ENCODE results near the gene COL6A3.
A peak's percentile ranks its signal among the peaks of the same experiment; 100 is the strongest.

The COL6A3 gene

GRCh38 chr2:237427769-237428506 lies 14.0 kb upstream of the COL6A3 start:
- TF ChIP-seq CTCF (IDR thresholded peaks at IDR 0.05): no peak
- DNase-seq (ENCODE audit: low spot score): no peak
- Histone ChIP-seq H3K27ac (no peak overlapping the region), H3K4me3 (no peak overlapping the region)

- TF ChIP-seq CTCF (IDR thresholded peaks at IDR 0.05): no peak
- no peak overlapping the region for H3K4me3 ChIP-seq
- no peak for DNase-seq (ENCODE audit: low spot score)
- no peak overlapping the region for H3K27ac ChIP-seq
Measured at GRCh38 chr2:237426517-237426916, 12.6 kb upstream of the COL6A3 start.

DNA sequence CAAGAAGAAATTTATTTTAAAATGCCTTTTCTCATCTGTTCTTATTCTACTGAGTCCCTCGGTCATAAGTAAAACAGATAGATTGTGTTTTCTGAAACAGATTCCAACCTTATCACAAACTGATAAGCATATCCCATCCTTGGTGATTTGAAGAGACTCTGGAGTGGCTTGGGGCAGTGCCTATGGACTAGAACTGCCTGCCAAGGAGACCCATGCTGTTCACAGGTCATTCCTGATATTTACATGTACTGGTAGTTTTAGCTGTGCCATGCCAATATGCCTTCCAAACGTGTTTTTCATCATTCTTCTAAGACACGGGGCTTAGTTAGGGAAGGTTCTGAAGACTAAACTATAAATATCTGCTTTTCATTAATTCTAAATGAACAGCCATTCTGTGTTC lies 11.4 kb upstream of the COL6A3 start:
- no peak overlapping the region for H3K27ac ChIP-seq
- H3K4me3 ChIP-seq: no peak overlapping the region
- TF ChIP-seq CTCF (IDR thresholded peaks at IDR 0.05): no peak
- no peak for DNase-seq (ENCODE audit: low spot score)

- H3K27ac ChIP-seq: no peak overlapping the region
- no peak for TF ChIP-seq CTCF (IDR thresholded peaks at IDR 0.05)
- no peak for DNase-seq (ENCODE audit: low spot score)
- H3K4me3 ChIP-seq: no peak overlapping the region
Measured at GRCh38 chr2:237424544-237424943, 10.6 kb upstream of the COL6A3 start.

DNA sequence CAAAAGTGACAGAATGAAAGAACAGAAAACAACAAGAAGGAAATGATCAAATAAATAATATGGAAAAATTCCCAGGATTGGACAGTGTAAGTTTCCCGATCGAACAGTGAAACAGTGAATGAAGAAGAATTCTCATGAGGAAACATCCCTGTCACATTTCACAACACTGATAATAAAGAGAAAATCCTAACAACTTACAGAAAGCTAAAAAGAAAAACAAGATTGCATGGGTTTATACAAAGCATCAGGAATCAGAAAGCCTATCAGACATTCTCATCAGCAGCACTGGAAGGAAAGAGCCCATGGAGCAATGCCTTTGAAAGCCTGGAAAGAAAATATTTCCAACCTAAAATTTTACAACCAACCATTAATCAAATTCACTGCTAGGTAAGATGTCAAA lies 9.9 kb upstream of the COL6A3 start:
- TF ChIP-seq CTCF (IDR thresholded peaks at IDR 0.05): no peak
- Histone ChIP-seq H3K4me3 (no peak overlapping the region), H3K27ac (no peak overlapping the region)
- DNase-seq (ENCODE audit: low spot score): no peak

DNA sequence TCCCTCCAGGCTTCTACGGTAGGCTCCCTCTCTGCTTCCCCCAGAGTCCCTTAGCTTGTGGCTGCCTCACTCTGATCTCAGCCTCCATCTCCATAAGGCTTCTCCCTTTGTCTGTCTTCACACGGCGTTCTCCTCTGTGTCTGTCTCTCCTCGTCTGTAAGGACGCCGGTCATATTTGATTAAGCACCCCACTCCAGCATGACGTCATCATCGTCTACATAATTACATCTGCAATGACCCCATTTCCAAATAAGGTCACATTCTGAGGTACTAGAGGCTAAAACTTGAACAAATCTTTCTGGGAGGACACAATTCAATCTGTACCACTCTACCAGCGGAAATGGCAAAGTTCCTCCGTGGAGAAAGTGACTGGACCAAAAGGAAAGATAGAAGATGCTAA lies 8.3 kb upstream of the COL6A3 start:
- TF ChIP-seq CTCF (IDR thresholded peaks at IDR 0.05): no peak
- Histone ChIP-seq H3K27ac (no peak overlapping the region), H3K4me3 (no peak overlapping the region)
- DNase-seq (ENCODE audit: low spot score): no peak

DNA sequence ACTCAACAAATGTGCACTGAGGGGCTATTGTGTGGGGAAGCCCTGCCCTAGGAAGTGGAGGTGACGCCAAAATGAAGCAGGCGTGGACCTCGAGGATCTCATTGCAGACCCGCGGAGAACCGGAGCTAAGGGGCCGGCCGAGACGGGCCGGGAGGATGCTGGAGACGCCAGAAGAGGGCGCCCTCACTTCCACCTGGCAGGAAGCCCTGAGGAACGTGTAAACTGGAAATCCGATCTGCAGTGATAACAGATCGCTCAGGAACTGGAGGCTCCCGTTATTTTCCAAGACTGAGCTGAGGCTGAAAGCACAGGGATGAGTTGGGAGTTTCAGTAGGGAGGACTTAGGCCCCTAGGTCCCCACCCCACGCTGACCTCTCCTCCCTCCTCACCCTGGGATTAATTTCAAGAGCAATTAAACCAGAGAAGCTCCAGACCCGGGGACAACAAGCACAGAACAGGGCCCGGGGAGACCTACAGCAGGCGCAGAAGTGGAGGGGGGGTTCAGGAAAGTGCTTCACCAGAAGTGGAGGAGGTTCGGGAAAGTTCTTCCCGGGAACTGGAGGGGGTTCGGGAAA lies 7.7 kb upstream of the COL6A3 start:
- peak overlapping the region; percentile 50 for H3K4me3 ChIP-seq

More for the DNA sequence above, 7.7 kb upstream of the COL6A3 start:
- no peak for DNase-seq (ENCODE audit: low spot score)
- peak; percentile 75 for TF ChIP-seq CTCF (IDR thresholded peaks at IDR 0.05)
- peak overlapping the region; percentile 11 to 19 for H3K27ac ChIP-seq

All from coronary artery (tissue), 2 donors.